ENCODE measurements around the gene C3AR1. TPM values are rescaled to one million over a fixed set of nuclear protein-coding genes. Genes with fewer than 3 reads are reported as not detected.
A peak's percentile ranks its signal among the peaks of the same experiment; 100 is the strongest.

Gene C3AR1
- total and polyA plus RNA-seq, 2 of the 13 experiments (the other 11 are each of a cell fraction or from before 2014, with no cell fraction given), result not detected

DNA sequence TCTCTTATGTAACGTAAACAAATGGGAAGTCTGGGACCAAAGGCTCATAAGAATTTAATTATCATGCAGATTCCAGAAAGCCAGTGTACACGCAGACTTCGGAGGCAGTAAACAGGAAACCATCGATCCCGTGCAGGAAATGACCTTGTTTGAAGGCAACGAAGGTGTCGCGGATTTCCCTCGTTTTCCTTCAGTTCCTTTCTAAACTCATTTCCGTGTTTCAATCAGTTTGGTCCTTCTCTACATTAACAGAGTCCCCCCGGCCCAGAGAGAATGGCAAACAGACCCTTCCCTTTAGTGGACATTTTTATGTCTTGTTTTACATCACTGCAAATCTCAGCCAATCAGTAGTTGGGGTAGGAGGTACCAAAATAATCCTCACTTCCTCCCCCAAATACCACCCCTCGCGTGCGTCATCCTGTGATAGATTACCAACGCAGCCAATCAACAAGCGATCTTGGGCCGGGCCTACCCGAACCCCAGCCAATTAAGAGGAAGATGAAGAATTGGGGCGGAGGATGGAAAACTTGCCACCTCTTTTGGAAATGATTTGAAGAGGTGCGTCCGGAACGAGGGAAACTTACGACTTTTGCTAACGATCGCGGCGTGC lies 39.8 kb downstream of the C3AR1 start (continued):
- TF ChIP-seq, protein P1, sequence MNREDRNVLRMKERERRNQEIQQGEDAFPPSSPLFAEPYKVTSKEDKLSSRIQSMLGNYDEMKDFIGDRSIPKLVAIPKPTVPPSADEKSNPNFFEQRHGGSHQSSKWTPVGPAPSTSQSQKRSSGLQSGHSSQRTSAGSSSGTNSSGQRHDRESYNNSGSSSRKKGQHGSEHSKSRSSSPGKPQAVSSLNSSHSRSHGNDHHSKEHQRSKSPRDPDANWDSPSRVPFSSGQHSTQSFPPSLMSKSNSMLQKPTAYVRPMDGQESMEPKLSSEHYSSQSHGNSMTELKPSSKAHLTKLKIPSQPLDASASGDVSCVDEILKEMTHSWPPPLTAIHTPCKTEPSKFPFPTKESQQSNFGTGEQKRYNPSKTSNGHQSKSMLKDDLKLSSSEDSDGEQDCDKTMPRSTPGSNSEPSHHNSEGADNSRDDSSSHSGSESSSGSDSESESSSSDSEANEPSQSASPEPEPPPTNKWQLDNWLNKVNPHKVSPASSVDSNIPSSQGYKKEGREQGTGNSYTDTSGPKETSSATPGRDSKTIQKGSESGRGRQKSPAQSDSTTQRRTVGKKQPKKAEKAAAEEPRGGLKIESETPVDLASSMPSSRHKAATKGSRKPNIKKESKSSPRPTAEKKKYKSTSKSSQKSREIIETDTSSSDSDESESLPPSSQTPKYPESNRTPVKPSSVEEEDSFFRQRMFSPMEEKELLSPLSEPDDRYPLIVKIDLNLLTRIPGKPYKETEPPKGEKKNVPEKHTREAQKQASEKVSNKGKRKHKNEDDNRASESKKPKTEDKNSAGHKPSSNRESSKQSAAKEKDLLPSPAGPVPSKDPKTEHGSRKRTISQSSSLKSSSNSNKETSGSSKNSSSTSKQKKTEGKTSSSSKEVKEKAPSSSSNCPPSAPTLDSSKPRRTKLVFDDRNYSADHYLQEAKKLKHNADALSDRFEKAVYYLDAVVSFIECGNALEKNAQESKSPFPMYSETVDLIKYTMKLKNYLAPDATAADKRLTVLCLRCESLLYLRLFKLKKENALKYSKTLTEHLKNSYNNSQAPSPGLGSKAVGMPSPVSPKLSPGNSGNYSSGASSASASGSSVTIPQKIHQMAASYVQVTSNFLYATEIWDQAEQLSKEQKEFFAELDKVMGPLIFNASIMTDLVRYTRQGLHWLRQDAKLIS (CRISPR knock-in tag; IDR thresholded peaks at IDR 0.05), result no peak
- TF ChIP-seq TOPORS (CRISPR knock-in tag; IDR thresholded peaks at IDR 0.05) (peak; percentile 14; the same call in 1 of the 2 replicates), NRL (CRISPR knock-in tag; IDR thresholded peaks at IDR 0.05; ENCODE audit: borderline replicate concordance) (no peak), ZNF496 (CRISPR knock-in tag; IDR thresholded peaks at IDR 0.05; ENCODE audit: insufficient replicate concordance) (no peak), ZKSCAN1 (IDR thresholded peaks at IDR 0.05; ENCODE audit: low read length) (no peak), ZNF253 (CRISPR knock-in tag; IDR thresholded peaks at IDR 0.05; ENCODE audit: borderline replicate concordance) (no peak), ZNF720 (CRISPR knock-in tag; IDR thresholded peaks at IDR 0.05) (no peak), SOX6 (IDR thresholded peaks at IDR 0.05) (no peak), SOX6 (CRISPR knock-in tag; IDR thresholded peaks at IDR 0.05) (peak; percentile 68), ATF1 (CRISPR knock-in tag; IDR thresholded peaks at IDR 0.05) (peak; percentile 94), GTF2F1 (IDR thresholded peaks at IDR 0.05; ENCODE audit: low read length) (no peak), RBM22 (optimal IDR thresholded peaks at IDR 0.05; ENCODE audit: low read length) (no peak), ZFP36L1 (CRISPR knock-in tag; IDR thresholded peaks at IDR 0.05) (no peak), AKAP8 (CRISPR knock-in tag; IDR thresholded peaks at IDR 0.05) (no peak), MED8 (CRISPR knock-in tag; IDR thresholded peaks at IDR 0.05; ENCODE audit: insufficient replicate concordance) (peak; percentile 47), RAD51 (IDR thresholded peaks at IDR 0.05; ENCODE audit: borderline replicate concordance) (no peak), PAF1 (CRISPR knock-in tag; IDR thresholded peaks at IDR 0.05) (no peak), HOXA5 (CRISPR knock-in tag; IDR thresholded peaks at IDR 0.05) (peak; percentile 99), NFATC3 (CRISPR knock-in tag; IDR thresholded peaks at IDR 0.05) (no peak), ARHGAP35 (CRISPR knock-in tag; IDR thresholded peaks at IDR 0.05; ENCODE audit: borderline replicate concordance) (no peak)
- TF ChIP-seq, protein P2, sequence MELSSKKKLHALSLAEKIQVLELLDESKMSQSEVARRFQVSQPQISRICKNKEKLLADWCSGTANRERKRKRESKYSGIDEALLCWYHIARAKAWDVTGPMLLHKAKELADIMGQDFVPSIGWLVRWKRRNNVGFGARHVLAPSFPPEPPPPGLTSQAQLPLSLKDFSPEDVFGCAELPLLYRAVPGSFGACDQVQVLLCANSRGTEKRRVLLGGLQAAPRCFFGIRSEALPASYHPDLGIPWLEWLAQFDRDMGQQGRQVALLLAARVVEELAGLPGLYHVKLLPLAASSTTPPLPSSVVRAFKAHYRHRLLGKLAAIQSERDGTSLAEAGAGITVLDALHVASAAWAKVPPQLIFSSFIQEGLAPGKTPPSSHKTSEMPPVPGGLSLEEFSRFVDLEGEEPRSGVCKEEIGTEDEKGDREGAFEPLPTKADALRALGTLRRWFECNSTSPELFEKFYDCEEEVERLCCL (CRISPR knock-in tag; IDR thresholded peaks at IDR 0.05; ENCODE audit: borderline replicate concordance), result no peak
- TF ChIP-seq, protein P3, sequence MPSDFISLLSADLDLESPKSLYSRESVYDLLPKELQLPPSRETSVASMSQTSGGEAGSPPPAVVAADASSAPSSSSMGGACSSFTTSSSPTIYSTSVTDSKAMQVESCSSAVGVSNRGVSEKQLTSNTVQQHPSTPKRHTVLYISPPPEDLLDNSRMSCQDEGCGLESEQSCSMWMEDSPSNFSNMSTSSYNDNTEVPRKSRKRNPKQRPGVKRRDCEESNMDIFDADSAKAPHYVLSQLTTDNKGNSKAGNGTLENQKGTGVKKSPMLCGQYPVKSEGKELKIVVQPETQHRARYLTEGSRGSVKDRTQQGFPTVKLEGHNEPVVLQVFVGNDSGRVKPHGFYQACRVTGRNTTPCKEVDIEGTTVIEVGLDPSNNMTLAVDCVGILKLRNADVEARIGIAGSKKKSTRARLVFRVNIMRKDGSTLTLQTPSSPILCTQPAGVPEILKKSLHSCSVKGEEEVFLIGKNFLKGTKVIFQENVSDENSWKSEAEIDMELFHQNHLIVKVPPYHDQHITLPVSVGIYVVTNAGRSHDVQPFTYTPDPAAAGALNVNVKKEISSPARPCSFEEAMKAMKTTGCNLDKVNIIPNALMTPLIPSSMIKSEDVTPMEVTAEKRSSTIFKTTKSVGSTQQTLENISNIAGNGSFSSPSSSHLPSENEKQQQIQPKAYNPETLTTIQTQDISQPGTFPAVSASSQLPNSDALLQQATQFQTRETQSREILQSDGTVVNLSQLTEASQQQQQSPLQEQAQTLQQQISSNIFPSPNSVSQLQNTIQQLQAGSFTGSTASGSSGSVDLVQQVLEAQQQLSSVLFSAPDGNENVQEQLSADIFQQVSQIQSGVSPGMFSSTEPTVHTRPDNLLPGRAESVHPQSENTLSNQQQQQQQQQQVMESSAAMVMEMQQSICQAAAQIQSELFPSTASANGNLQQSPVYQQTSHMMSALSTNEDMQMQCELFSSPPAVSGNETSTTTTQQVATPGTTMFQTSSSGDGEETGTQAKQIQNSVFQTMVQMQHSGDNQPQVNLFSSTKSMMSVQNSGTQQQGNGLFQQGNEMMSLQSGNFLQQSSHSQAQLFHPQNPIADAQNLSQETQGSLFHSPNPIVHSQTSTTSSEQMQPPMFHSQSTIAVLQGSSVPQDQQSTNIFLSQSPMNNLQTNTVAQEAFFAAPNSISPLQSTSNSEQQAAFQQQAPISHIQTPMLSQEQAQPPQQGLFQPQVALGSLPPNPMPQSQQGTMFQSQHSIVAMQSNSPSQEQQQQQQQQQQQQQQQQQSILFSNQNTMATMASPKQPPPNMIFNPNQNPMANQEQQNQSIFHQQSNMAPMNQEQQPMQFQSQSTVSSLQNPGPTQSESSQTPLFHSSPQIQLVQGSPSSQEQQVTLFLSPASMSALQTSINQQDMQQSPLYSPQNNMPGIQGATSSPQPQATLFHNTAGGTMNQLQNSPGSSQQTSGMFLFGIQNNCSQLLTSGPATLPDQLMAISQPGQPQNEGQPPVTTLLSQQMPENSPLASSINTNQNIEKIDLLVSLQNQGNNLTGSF (CRISPR knock-in tag; IDR thresholded peaks at IDR 0.05), result no peak

All from HepG2 (cell line).